HepG2 (cell line): ENCODE measurements around the gene MYO7A. TPM values are rescaled to one million over a fixed set of nuclear protein-coding genes. Genes with fewer than 3 reads are reported as not detected.

ENCODE experiments used
- ATAC-seq: fragments of 200-7000 bp; cut with Tn5 transposase; 3 replicates; pipeline ENCODE4 v1.9.1; 2020; ENCODE audit warnings: mild to moderate bottlenecking, moderate library complexity
- BruUV-seq: library from RNA; stranded (reverse); fragments of 400-500 nt; replicated peaks from 2 replicates; lab custom pipeline; 2021; lab: Mats Ljungman, UMichigan
- CTCF ChIA-PET: fragments of 300-600 bp; formaldehyde crosslinking; extraction: SDS; loops from one replicate; lab custom pipeline; 2021; ENCODE audit warnings: low total read pairs, inconsistent platforms, low intra/inter-chr PET ratio; lab: Yijun Ruan, JAX
- POLR2A ChIA-PET: fragments of 350-600 bp; sonication (Branson Sonifier 250); formaldehyde crosslinking; loops from one replicate; lab custom pipeline; 2020; ENCODE audit warnings: antibody characterized with exemption, inconsistent platforms; lab: Yijun Ruan, JAX
- DNase-seq: peaks from one replicate; pipeline ENCODE4 v3.0.0-alpha.2; 2015; ENCODE audit warnings: low spot score
- FAIRE-seq: peaks from 3 replicates; lab custom pipeline; 2011; peaks lifted over from hg19 to GRCh38; lab: Jason Lieb, UNC
- H2AFZ ChIP-seq: one replicate; pipeline ENCODE4 v1.6.1; 2011; ENCODE audit warnings: low read length, inconsistent platforms
- H3K27ac ChIP-seq: fragments of 300-600 bp; 3 replicates; pipeline ENCODE4 v1.8.0; 2011; ENCODE audit warnings: mixed run types, mild to moderate bottlenecking, mixed read lengths, low read length, inconsistent platforms; ENCODE audit not compliant: insufficient read depth; ENCODE audit errors: extremely low read length
- H3K27me3 ChIP-seq, 2 experiments: fragments of 200-600 bp in 1 of 2; 2 replicates in 1 of 2; 3 replicates in 1 of 2; pipeline versions ENCODE4 v1.6.0 to v1.8.0; 2011; ENCODE audit warnings: low read length in 2 of 2, mild to moderate bottlenecking in 2 of 2, moderate library complexity in 2 of 2, inconsistent platforms in 1 of 2; ENCODE audit not compliant: insufficient read depth in 2 of 2, control insufficient read depth in 1 of 2
- H3K36me3 ChIP-seq, 2 experiments: fragments of 200-600 bp in 1 of 2; replicated peaks in 1 of 2; 2 replicates in 1 of 2; 3 replicates in 1 of 2; pipeline versions ENCODE4 v1.5.1 to v1.8.0; 2011; ENCODE audit warnings: low read length in 2 of 2, inconsistent platforms in 1 of 2; ENCODE audit not compliant: insufficient read depth in 2 of 2, control insufficient read depth in 1 of 2
- H3K4me1 ChIP-seq: 2 replicates; pipeline ENCODE4 v1.5.1; 2012; ENCODE audit warnings: low read length, inconsistent platforms; ENCODE audit not compliant: insufficient read depth
- H3K4me2 ChIP-seq: 2 replicates; pipeline ENCODE4 v1.6.0; 2011; ENCODE audit warnings: low read depth, low read length, inconsistent platforms
- H3K4me3 ChIP-seq, 3 experiments: fragments of 200-600 bp in 1 of 3; sonication (generic), shearing (Covaris generic) in 1 of 3; replicated peaks in 1 of 3; 2 replicates each; pipeline ENCODE4 v1.5.1; 2011 to 2016; ENCODE audit warnings: low read length in 3 of 3, inconsistent platforms in 2 of 3, low read depth in 2 of 3, mild to moderate bottlenecking in 2 of 3, control low read depth in 1 of 3, mixed read lengths in 1 of 3; ENCODE audit not compliant: insufficient read depth in 1 of 3
- H3K79me2 ChIP-seq: one replicate; pipeline ENCODE4 v1.6.1; 2011; ENCODE audit warnings: low read length, inconsistent platforms; ENCODE audit not compliant: insufficient read depth
- H3K9ac ChIP-seq: 2 replicates; pipeline ENCODE4 v1.6.0; 2011; ENCODE audit warnings: mild to moderate bottlenecking, low read depth, low read length, inconsistent platforms; ENCODE audit not compliant: insufficient read depth
- H3K9me3 ChIP-seq: 2 replicates; pipeline ENCODE4 v1.5.1; 2012; ENCODE audit warnings: mild to moderate bottlenecking, low read length
- H4K20me1 ChIP-seq: 2 replicates; pipeline ENCODE4 v1.6.0; 2011; ENCODE audit warnings: inconsistent platforms, mild to moderate bottlenecking, low read length, moderate library complexity; ENCODE audit not compliant: insufficient read depth
- HNF4A ChIP-seq: sonication (generic); formaldehyde crosslinking; IDR thresholded peaks from 2 replicates; pipeline ENCODE4 v1.4.0; 2020; ENCODE audit warnings: missing genetic modification reagents
- ZMAT3 ChIP-seq: sonication (generic); formaldehyde crosslinking; conservative IDR thresholded peaks from 2 replicates; pipeline ENCODE4 v1.7.0; 2021; ENCODE audit warnings: missing genetic modification reagents
- ZNF768 ChIP-seq: sonication (generic); formaldehyde crosslinking; IDR thresholded peaks from 2 replicates; pipeline ENCODE4 v1.4.0; 2020; ENCODE audit warnings: missing genetic modification reagents
- WGBS: methylation state at CpG from one replicate; pipeline ENCODE4 v1.1.6; 2017; ENCODE audit warnings: low lambda C conversion rate; 5-methylcytosine and 5-hydroxymethylcytosine counted together
- in situ Hi-C: cut with HindIII; loops from 2 replicates; pipeline ENCODE4 v1.10.0; 2017; ENCODE audit warnings: low pct_unique_long_range_greater_than_20kb; ENCODE audit not compliant: extremely low pct_ligation_motif_present
- intact Hi-C: fragments of 100-400 bp; cut with micrococcal nuclease; formaldehyde crosslinking; loops from one replicate; pipeline ENCODE4 v1.10.0; 2022; ENCODE audit not compliant: unreplicated experiment
- polyA plus RNA-seq, 8 experiments: library from polyadenylated mRNA; depleted of rRNA in 3 of 8; stranded (reverse) in 7 of 8; unstranded in 1 of 8; fragments of >200 nt; fragmentation: Illumina TruSeq in 4 of 8; extraction: Trizol in 4 of 8; gene quantifications; 2 replicates each; pipeline versions ENCODE4 v1.2.1 to v1.2.3, GENCODE V29; 2011 to 2016; ENCODE audit warnings: low read depth in 4 of 8, missing spikeins in 1 of 8, mixed read lengths in 1 of 8; ENCODE audit not compliant: insufficient read depth in 1 of 8
- total RNA-seq, 5 experiments: library from RNA; depleted of rRNA; stranded (reverse); fragments of >200 nt; fragmentation: Illumina TruSeq; extraction: Trizol; gene quantifications; 2 replicates each; pipeline ENCODE4 v1.2.3, GENCODE V29; 2016; ENCODE audit warnings: low read depth in 1 of 5
- TF ChIP-seq, protein P1 (sequence below): sonication (generic); formaldehyde crosslinking; IDR thresholded peaks from 2 replicates; pipeline ENCODE4 v1.4.0; 2020; ENCODE audit warnings: missing genetic modification reagents; ENCODE audit errors: not compliant biosample characterization
- TF ChIP-seq, protein P2 (sequence below): sonication (generic); formaldehyde crosslinking; IDR thresholded peaks from 2 replicates; pipeline ENCODE4 v1.4.0; 2020; ENCODE audit warnings: missing genetic modification reagents

Gene MYO7A
- total and polyA plus RNA-seq, 2 of the 13 experiments (the other 11 are each of a cell fraction or from before 2014, with no cell fraction given): 7.5 to 10.0 TPM

DNA sequence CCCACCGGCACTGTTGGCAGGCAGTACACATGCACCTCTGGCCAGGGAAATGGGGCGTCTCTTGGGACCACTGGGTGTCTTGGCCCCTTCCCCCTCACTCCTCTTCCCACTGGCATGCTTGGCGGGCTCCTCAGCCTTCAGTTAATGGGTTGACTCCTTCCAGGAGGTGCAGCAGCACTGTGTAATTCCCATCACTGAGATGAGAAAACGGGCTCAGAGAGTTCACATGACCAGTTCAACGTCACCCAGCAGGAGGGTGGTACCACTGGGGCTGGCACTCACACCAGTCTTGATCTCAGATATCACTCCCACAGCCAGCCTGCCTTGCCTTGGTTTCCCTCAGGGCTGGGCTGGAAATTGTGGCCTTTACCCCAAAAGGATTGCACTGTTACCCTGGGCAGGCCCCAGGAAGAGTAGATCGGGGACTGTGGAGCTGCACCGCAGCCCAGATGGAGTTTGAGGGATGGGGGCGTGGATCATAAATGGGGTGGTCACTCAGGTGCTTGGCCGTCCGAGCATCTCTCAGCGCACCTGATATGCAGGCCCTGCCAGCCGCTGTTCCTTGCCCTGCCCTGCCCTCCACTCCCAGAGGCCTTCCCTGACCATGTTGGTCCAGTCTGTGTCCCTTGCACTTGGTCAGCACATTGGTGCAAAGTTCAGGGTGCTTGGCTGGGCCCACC lies 44.3 kb upstream of the MYO7A start:
- ChIA-PET POLR2A (no interaction called here), CTCF (no interaction called here)
- Histone ChIP-seq H3K4me2 (no peak overlapping the region), H3K36me3 (no peaks in the 10 kb centered on the region), H3K4me3 (no peak overlapping the region), H3K4me1 (peaks cover 58% of the 10 kb centered on the region), H2AFZ (no peak overlapping the region), H3K9ac (no peak overlapping the region), H3K27ac (no peak overlapping the region), H3K79me2 (no peaks in the 10 kb centered on the region), H3K9me3 (no peaks in the 10 kb centered on the region), H4K20me1 (no peaks in the 10 kb centered on the region), H3K27me3 (peaks cover 5 to 8% of the 10 kb centered on the region in 2 experiments; a peak in 2 of 5 replicates)
- in situ Hi-C loops (no loop called here), intact Hi-C loops (no loop called here)
- FAIRE-seq: no peak
- TF ChIP-seq, protein P1, sequence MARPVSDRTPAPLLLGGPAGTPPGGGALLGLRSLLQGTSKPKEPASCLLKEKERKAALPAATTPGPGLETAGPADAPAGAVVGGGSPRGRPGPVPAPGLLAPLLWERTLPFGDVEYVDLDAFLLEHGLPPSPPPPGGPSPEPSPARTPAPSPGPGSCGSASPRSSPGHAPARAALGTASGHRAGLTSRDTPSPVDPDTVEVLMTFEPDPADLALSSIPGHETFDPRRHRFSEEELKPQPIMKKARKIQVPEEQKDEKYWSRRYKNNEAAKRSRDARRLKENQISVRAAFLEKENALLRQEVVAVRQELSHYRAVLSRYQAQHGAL (CRISPR knock-in tag): no peak
- peak; percentile 28; the same call in 1 of the 2 replicates for TF ChIP-seq HNF4A (CRISPR knock-in tag)
- TF ChIP-seq, protein P2, sequence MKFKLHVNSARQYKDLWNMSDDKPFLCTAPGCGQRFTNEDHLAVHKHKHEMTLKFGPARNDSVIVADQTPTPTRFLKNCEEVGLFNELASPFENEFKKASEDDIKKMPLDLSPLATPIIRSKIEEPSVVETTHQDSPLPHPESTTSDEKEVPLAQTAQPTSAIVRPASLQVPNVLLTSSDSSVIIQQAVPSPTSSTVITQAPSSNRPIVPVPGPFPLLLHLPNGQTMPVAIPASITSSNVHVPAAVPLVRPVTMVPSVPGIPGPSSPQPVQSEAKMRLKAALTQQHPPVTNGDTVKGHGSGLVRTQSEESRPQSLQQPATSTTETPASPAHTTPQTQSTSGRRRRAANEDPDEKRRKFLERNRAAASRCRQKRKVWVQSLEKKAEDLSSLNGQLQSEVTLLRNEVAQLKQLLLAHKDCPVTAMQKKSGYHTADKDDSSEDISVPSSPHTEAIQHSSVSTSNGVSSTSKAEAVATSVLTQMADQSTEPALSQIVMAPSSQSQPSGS (CRISPR knock-in tag): no peak
- ATAC-seq: no peak
- DNase-seq: no peak
- 58% methylated on average over 5 of the region's 12 CpGs for WGBS
- BruUV-seq: no TSS peak

DNA sequence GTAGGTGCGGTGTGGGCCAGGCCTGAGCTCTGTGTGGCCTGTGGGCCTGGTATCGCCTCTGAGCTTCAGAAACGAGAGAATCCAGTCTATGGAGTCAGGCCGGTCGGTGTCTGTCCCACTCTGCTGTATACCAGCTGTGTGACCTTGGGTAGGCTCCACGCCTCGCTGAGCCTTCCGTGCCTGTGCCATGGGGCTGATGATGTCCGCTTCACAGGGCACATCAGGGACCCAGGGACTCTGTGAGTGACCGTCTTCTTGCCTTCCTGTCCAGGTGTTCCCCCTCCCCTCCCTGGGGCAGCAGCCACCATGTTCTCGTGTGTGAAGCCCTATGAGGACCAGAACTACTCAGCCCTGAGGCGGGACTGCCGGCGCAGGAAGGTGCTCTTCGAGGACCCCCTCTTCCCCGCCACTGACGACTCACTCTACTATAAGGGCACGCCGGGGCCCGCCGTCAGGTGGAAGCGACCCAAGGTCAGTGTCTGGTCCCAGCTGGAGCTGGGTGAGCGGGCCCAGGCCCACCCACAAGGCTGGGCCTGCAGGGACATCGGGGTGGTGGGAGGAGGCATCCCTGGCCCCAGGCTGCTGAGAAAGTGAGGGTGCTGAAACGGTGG lies 43.4 kb upstream of the MYO7A start:
- Histone ChIP-seq H2AFZ (no peak overlapping the region), H3K27ac (no peak overlapping the region), H3K27me3 (peaks cover 5 to 8% of the 10 kb centered on the region in 2 experiments; a peak in 2 of 5 replicates), H3K4me3 (no peak overlapping the region), H4K20me1 (no peaks in the 10 kb centered on the region), H3K9ac (no peak overlapping the region), H3K79me2 (no peaks in the 10 kb centered on the region), H3K36me3 (no peaks in the 10 kb centered on the region), H3K9me3 (no peaks in the 10 kb centered on the region), H3K4me1 (peaks cover 58% of the 10 kb centered on the region), H3K4me2 (no peak overlapping the region)
- in situ Hi-C loops (no loop called here), intact Hi-C loops (no loop called here)
- no peak for ATAC-seq
- no peak for DNase-seq
- no peak for FAIRE-seq
- CTCF ChIA-PET: no interaction called here
- TF ChIP-seq ZMAT3 (CRISPR knock-in tag) (no peak), ZNF768 (peak; percentile 75; the same call in 1 of the 2 replicates)
- BruUV-seq: no TSS peak
- WGBS: 73% methylated on average over 21 of the region's 25 CpGs
- POLR2A ChIA-PET: no interaction called here
